ENCODE data around the gene PRDM10. TPM values are rescaled to one million over a fixed set of nuclear protein-coding genes. Genes with fewer than 3 reads are reported as not detected.

The PRDM10 gene
- total and polyA plus RNA-seq, 2 experiments from 2014 or later = 4.1 to 12.0 TPM

GRCh38 chr11:129999407-129999806, 3.2 kb downstream of the PRDM10 start:
- no peaks in the 10 kb centered on the region for H3K9me3 ChIP-seq (ENCODE audit: low read depth)
- no peak for DNase-seq (ENCODE audit: low read depth in 1 of 2, low spot score in 1 of 2)

GRCh38 chr11:129998905-129999304, 3.7 kb downstream of the PRDM10 start:
- Histone ChIP-seq H3K27me3 (no peaks in the 10 kb centered on the region), H3K36me3 (no peaks in the 10 kb centered on the region), H3K27ac (no peak overlapping the region), H3K9me3 (ENCODE audit: low read depth) (no peaks in the 10 kb centered on the region), H3K4me3 (no peak overlapping the region), H3K4me1 (ENCODE audit: low read depth) (peaks cover 6% of the 10 kb centered on the region)
- no peak for TF ChIP-seq CTCF (IDR thresholded peaks at IDR 0.05; ENCODE audit: low read depth, low read length)
- no peak for DNase-seq (ENCODE audit: low read depth in 1 of 2, low spot score in 1 of 2)

More at GRCh38 chr11:129999407-129999806, 3.2 kb downstream of the PRDM10 start:
- no peak overlapping the region for H3K27ac ChIP-seq
- no peak for TF ChIP-seq CTCF (IDR thresholded peaks at IDR 0.05; ENCODE audit: low read depth, low read length)
- peaks cover 6% of the 10 kb centered on the region for H3K4me1 ChIP-seq (ENCODE audit: low read depth)
- no peak overlapping the region for H3K4me3 ChIP-seq
- H3K36me3 ChIP-seq = no peaks in the 10 kb centered on the region
- no peaks in the 10 kb centered on the region for H3K27me3 ChIP-seq

GRCh38 chr11:129998107-129998506, 4.5 kb downstream of the PRDM10 start:
- TF ChIP-seq CTCF (IDR thresholded peaks at IDR 0.05; ENCODE audit: low read depth, low read length) = no peak
- Histone ChIP-seq H3K4me3 (no peak overlapping the region), H3K27ac (no peak overlapping the region), H3K4me1 (ENCODE audit: low read depth) (peaks cover 3% of the 10 kb centered on the region), H3K27me3 (no peaks in the 10 kb centered on the region), H3K9me3 (ENCODE audit: low read depth) (no peaks in the 10 kb centered on the region), H3K36me3 (no peaks in the 10 kb centered on the region)
- no peak for DNase-seq (ENCODE audit: low read depth in 1 of 2, low spot score in 1 of 2)

GRCh38 chr11:129997513-129997912, 5.1 kb downstream of the PRDM10 start:
- Histone ChIP-seq H3K27ac (no peak overlapping the region), H3K4me1 (ENCODE audit: low read depth) (peaks cover 3% of the 10 kb centered on the region), H3K4me3 (no peak overlapping the region), H3K27me3 (no peaks in the 10 kb centered on the region), H3K36me3 (no peaks in the 10 kb centered on the region), H3K9me3 (ENCODE audit: low read depth) (no peaks in the 10 kb centered on the region)
- DNase-seq (ENCODE audit: low read depth in 1 of 2, low spot score in 1 of 2) = no peak
- TF ChIP-seq CTCF (IDR thresholded peaks at IDR 0.05; ENCODE audit: low read depth, low read length) = no peak

- DNase-seq (ENCODE audit: low read depth in 1 of 2, low spot score in 1 of 2) = peak in 1 of 2 donors; percentile 33
- Histone ChIP-seq H3K27me3 (no peaks in the 10 kb centered on the region), H3K27ac (no peak overlapping the region), H3K4me3 (no peak overlapping the region), H3K36me3 (no peaks in the 10 kb centered on the region), H3K9me3 (ENCODE audit: low read depth) (no peaks in the 10 kb centered on the region), H3K4me1 (ENCODE audit: low read depth) (peaks cover 3% of the 10 kb centered on the region)
- no peak for TF ChIP-seq CTCF (IDR thresholded peaks at IDR 0.05; ENCODE audit: low read depth, low read length)
Observed at GRCh38 chr11:129996113-129996870, 6.3 kb downstream of the PRDM10 start.
